ENCODE measurements around the gene TEAD1.

Gene TEAD1

GRCh38 chr11:12723421-12724300 lies 49.4 kb downstream of the TEAD1 start:
- TF ChIP-seq, protein P1, sequence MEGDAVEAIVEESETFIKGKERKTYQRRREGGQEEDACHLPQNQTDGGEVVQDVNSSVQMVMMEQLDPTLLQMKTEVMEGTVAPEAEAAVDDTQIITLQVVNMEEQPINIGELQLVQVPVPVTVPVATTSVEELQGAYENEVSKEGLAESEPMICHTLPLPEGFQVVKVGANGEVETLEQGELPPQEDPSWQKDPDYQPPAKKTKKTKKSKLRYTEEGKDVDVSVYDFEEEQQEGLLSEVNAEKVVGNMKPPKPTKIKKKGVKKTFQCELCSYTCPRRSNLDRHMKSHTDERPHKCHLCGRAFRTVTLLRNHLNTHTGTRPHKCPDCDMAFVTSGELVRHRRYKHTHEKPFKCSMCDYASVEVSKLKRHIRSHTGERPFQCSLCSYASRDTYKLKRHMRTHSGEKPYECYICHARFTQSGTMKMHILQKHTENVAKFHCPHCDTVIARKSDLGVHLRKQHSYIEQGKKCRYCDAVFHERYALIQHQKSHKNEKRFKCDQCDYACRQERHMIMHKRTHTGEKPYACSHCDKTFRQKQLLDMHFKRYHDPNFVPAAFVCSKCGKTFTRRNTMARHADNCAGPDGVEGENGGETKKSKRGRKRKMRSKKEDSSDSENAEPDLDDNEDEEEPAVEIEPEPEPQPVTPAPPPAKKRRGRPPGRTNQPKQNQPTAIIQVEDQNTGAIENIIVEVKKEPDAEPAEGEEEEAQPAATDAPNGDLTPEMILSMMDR (IDR thresholded peaks at IDR 0.05; ENCODE audit: borderline replicate concordance, insufficient read depth, low read depth, low read length): no peak
- H3K4me3 ChIP-seq (ENCODE audit: low read depth, low read length): no peak overlapping the region

DNA sequence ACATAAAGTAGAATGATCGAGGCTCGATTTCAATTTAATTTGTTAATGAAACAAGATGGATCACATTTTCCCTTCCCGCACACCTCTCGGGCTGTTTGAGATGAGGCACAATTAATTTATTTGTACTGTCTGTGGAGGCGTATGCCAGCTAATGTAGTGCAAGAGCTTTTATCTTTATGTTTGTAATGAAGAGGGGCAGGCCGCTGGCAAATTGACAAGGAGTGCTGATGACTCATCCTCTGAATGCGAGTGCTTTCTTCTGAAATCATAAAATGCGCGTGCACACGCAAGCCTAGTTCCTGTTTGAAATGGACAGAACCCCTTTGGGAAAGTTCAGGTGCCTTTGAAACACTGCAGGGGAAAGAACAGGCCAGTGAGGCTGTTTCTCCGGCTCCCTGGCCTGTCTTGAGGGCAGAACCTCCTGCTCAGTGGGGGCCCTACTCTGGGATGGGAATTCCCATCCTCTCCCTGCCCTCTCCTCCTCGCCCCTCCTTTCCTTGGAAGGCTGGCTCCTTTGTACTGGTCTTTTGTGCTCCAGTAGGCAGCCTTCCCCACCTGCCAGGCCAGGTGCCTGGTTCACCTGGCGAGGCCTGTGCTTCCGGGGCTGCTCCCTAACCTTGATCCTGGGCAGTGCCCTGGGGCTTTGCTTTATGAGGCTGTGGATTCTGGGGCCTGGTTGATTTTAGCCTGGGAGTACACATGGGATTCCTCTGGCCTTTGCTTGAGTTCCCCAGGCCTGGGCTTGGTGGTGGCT lies 50.3 kb downstream of the TEAD1 start:
- TF ChIP-seq, protein P1 (IDR thresholded peaks at IDR 0.05; ENCODE audit: borderline replicate concordance, insufficient read depth, low read depth, low read length): no peak
- no peak overlapping the region for H3K4me3 ChIP-seq (ENCODE audit: low read depth, low read length)

DNA sequence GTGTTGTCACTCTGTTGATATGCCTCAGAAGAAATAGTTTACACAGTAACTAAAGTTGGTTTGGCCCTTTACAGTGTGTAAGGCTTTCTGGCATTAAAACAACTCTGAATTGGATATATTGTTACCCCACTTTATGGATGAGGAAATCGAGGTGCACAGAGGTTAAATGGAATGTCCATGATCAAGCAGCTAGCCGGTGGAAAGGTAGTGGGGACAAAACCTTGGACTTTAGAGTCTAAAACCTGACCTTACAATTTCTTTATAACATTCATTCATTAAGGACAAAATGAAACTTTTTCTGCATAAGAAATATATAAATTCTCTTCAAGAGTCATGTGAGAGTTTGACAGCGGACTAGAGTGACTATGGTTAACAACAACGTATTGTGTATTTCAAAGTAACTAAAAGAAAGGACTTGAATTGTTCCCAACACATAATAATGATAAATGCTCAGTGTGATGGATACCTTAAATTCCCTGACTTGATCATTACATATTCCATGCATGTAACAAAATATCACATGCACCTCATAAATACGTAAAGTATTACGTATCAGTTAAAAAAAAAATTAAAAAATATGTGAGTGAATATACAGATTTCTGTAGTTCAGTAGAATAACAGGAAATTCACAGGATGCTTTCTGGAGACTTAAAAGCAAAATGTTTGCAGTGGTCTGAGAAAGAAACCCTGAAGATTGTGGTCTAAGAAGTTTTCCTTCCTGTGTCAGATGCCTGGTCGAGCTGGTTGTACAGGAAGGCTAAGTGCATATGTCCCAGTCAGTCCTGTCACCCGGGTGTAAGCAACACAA lies 51.0 kb downstream of the TEAD1 start:
- TF ChIP-seq, protein P1 (IDR thresholded peaks at IDR 0.05; ENCODE audit: borderline replicate concordance, insufficient read depth, low read depth, low read length): no peak
- no peak overlapping the region for H3K4me3 ChIP-seq (ENCODE audit: low read depth, low read length)

- TF ChIP-seq, protein P1 (IDR thresholded peaks at IDR 0.05; ENCODE audit: borderline replicate concordance, insufficient read depth, low read depth, low read length): no peak
- H3K4me3 ChIP-seq (ENCODE audit: low read depth, low read length): no peak overlapping the region
Observed at GRCh38 chr11:12725863-12726682, 51.9 kb downstream of the TEAD1 start.

GRCh38 chr11:12727563-12728211 lies 53.5 kb downstream of the TEAD1 start:
- H3K4me3 ChIP-seq (ENCODE audit: low read depth, low read length): no peak overlapping the region
- TF ChIP-seq, protein P1 (IDR thresholded peaks at IDR 0.05; ENCODE audit: borderline replicate concordance, insufficient read depth, low read depth, low read length): no peak

DNA sequence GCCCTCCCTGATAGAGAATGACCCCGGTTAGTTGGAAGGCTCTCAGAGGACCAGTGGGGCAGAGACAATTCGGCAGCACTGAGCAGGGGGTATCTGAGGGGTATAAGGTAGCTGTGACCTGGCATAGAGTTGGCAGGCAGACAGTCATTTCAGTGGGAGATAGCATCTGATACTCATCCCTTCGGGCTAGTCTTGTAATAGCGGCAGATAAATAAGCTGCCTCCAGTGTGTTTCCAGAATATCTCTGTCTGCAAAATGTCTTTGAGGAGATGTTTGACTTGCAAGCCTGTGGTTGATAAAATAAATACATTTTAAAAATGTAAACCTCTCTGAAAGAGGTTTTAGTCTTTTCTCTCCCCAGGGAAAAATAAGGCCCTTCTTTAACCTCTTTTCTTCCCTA lies 54.2 kb downstream of the TEAD1 start:
- TF ChIP-seq, protein P1 (IDR thresholded peaks at IDR 0.05; ENCODE audit: borderline replicate concordance, insufficient read depth, low read depth, low read length): no peak
- H3K4me3 ChIP-seq (ENCODE audit: low read depth, low read length): no peak overlapping the region

Data from GM12875 (cell line).